ENCODE data around the gene P3H3. TPM values are rescaled to one million over a fixed set of nuclear protein-coding genes. Genes with fewer than 3 reads are reported as not detected.

The P3H3 gene
- polyA plus RNA-seq, 1 donor (not counting 4 experiments of a cell fraction or from before 2014, with no cell fraction given), result 3.9 TPM

DNA sequence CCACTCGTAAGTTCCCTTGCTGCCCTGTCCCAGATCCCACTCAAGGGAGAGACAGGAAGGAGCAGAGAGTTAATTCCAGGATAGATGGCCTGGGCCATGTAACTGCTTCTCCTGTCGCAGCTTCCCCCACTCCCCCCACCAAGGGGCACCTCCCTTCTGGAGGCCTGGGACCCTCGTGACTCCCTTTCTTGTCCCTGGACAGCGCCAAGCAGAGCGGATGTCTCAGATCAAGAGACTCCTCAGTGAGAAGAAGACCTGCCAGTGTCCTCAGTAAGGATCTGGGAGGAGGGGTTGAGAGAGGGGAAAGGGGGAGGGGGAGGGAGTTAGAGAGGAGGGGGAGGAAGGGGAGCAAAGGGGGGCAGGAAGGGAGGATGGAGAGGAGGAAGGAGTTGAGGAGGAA lies 9.6 kb upstream of the P3H3 start:
- no peaks in the 10 kb centered on the region for H3K36me3 ChIP-seq (ENCODE audit: control insufficient read depth in 2 of 2, extremely low read depth in 1 of 2, insufficient read depth in 2 of 2, low read length in 2 of 2)
- H3K4me1 ChIP-seq (ENCODE audit: control insufficient read depth, extremely low read depth, insufficient read depth, low read length), result no peaks in the 10 kb centered on the region
- no peak overlapping the region for H3K4me3 ChIP-seq (ENCODE audit: control insufficient read depth in 2 of 3, extremely low read depth in 1 of 3, insufficient read depth in 2 of 3, low read depth in 1 of 3, low read length in 3 of 3)
- H3K27me3 ChIP-seq (ENCODE audit: control insufficient read depth, extremely low read depth, insufficient read depth, low read length), result peaks cover 60% of the 10 kb centered on the region
- no peaks in the 10 kb centered on the region for H3K9me1 ChIP-seq (ENCODE audit: control insufficient read depth, extremely low read depth, insufficient read depth, low read length)
- H4K20me1 ChIP-seq (ENCODE audit: control insufficient read depth, extremely low read depth, insufficient read depth, low read length), result no peaks in the 10 kb centered on the region
- no peaks in the 10 kb centered on the region for H3K79me2 ChIP-seq (ENCODE audit: control insufficient read depth, insufficient read depth, low read length)
- dilution Hi-C loops (cut with MboI; ENCODE audit: extremely low pct_ligation_motif_present, low sequenced_read_pairs), result no loop called here
- no peak for DNase-seq (ENCODE audit: low read depth, low spot score)
- H3K9ac ChIP-seq (ENCODE audit: control insufficient read depth, extremely low read depth, insufficient read depth, low read length), result no peak overlapping the region
- no peak for FAIRE-seq
- H2AFZ ChIP-seq (ENCODE audit: control insufficient read depth, low read length), result no peak overlapping the region
- H3K9me3 ChIP-seq (ENCODE audit: control insufficient read depth, low read depth, low read length), result no peaks in the 10 kb centered on the region
- no peak overlapping the region for H3K27ac ChIP-seq (ENCODE audit: control insufficient read depth, insufficient read depth, low read length)
- no peak overlapping the region for H3K4me2 ChIP-seq (ENCODE audit: control insufficient read depth, extremely low read depth, insufficient read depth, low read depth, low read length)
- no peak for TF ChIP-seq EZH2 (IDR thresholded peaks at IDR 0.05; ENCODE audit: low read length)
- TF ChIP-seq, protein P1, sequence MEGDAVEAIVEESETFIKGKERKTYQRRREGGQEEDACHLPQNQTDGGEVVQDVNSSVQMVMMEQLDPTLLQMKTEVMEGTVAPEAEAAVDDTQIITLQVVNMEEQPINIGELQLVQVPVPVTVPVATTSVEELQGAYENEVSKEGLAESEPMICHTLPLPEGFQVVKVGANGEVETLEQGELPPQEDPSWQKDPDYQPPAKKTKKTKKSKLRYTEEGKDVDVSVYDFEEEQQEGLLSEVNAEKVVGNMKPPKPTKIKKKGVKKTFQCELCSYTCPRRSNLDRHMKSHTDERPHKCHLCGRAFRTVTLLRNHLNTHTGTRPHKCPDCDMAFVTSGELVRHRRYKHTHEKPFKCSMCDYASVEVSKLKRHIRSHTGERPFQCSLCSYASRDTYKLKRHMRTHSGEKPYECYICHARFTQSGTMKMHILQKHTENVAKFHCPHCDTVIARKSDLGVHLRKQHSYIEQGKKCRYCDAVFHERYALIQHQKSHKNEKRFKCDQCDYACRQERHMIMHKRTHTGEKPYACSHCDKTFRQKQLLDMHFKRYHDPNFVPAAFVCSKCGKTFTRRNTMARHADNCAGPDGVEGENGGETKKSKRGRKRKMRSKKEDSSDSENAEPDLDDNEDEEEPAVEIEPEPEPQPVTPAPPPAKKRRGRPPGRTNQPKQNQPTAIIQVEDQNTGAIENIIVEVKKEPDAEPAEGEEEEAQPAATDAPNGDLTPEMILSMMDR (optimal IDR thresholded peaks at IDR 0.05 in 1 of 3, IDR thresholded peaks at IDR 0.05 in 1 of 3, conservative IDR thresholded peaks at IDR 0.05 in 1 of 3; ENCODE audit: extremely low read depth in 1 of 3, insufficient read depth in 2 of 3, low read length in 3 of 3), result no peak

DNA sequence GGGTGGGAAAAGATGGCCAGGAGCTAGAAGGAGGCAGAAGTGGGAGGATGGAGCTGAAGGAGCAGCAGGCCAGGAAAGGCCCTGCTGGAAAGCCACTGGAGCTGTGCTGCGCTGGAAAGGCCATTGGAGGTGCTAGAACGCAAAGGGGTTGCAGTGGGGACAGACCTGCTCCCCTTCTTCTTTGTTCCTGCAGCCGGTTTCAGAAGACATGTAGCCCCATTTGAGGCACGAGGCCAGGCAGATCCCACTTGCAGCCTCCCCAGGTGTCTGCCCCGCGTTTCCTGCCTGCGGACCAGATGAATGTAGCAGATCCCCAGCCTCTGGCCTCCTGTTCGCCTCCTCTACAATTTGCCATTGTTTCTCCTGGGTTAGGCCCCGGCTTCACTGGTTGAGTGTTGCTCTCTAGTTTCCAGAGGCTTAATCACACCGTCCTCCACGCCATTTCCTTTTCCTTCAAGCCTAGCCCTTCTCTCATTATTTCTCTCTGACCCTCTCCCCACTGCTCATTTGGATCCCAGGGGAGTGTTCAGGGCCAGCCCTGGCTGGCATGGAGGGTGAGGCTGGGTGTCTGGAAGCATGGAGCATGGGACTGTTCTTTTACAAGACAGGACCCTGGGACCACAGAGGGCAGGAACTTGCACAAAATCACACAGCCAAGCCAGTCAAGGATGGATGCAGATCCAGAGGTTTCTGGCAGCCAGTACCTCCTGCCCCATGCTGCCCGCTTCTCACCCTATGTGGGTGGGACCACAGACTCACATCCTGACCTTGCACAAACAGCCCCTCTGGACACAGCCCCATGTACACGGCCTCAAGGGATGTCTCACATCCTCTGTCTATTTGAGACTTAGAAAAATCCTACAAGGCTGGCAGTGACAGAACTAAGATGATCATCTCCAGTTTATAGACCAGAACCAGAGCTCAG lies 8.8 kb upstream of the P3H3 start:
- DNase-seq (ENCODE audit: low read depth, low spot score), result no peak
- no peak for FAIRE-seq
- Histone ChIP-seq H3K4me2 (ENCODE audit: control insufficient read depth, extremely low read depth, insufficient read depth, low read depth, low read length) (no peak overlapping the region), H3K27ac (ENCODE audit: control insufficient read depth, insufficient read depth, low read length) (no peak overlapping the region), H3K9ac (ENCODE audit: control insufficient read depth, extremely low read depth, insufficient read depth, low read length) (no peak overlapping the region), H4K20me1 (ENCODE audit: control insufficient read depth, extremely low read depth, insufficient read depth, low read length) (no peaks in the 10 kb centered on the region), H3K9me3 (ENCODE audit: control insufficient read depth, low read depth, low read length) (no peaks in the 10 kb centered on the region), H3K9me1 (ENCODE audit: control insufficient read depth, extremely low read depth, insufficient read depth, low read length) (no peaks in the 10 kb centered on the region), H3K27me3 (ENCODE audit: control insufficient read depth, extremely low read depth, insufficient read depth, low read length) (peaks cover 60% of the 10 kb centered on the region), H3K79me2 (ENCODE audit: control insufficient read depth, insufficient read depth, low read length) (no peaks in the 10 kb centered on the region), H3K4me3 (ENCODE audit: control insufficient read depth in 2 of 3, extremely low read depth in 1 of 3, insufficient read depth in 2 of 3, low read depth in 1 of 3, low read length in 3 of 3) (no peak overlapping the region), H2AFZ (ENCODE audit: control insufficient read depth, low read length) (no peak overlapping the region), H3K4me1 (ENCODE audit: control insufficient read depth, extremely low read depth, insufficient read depth, low read length) (no peaks in the 10 kb centered on the region), H3K36me3 (ENCODE audit: control insufficient read depth in 2 of 2, extremely low read depth in 1 of 2, insufficient read depth in 2 of 2, low read length in 2 of 2) (no peaks in the 10 kb centered on the region)
- TF ChIP-seq, protein P1 (optimal IDR thresholded peaks at IDR 0.05 in 1 of 3, IDR thresholded peaks at IDR 0.05 in 1 of 3, conservative IDR thresholded peaks at IDR 0.05 in 1 of 3; ENCODE audit: extremely low read depth in 1 of 3, insufficient read depth in 2 of 3, low read length in 3 of 3), result no peak
- no peak for TF ChIP-seq EZH2 (IDR thresholded peaks at IDR 0.05; ENCODE audit: low read length)
- dilution Hi-C loops (cut with MboI; ENCODE audit: extremely low pct_ligation_motif_present, low sequenced_read_pairs), result no loop called here

Data from keratinocyte (primary cell).